SH-SY5Y (cell line): ENCODE results near the gene ASH1L.

Source experiments
- GATA2 ChIP-seq: IDR thresholded peaks from 2 replicates; pipeline ENCODE4 v1.6.1; 2011; ENCODE audit warnings: mild to moderate bottlenecking, low read depth, low read length
- GATA3 ChIP-seq: IDR thresholded peaks from 2 replicates; pipeline ENCODE4 v1.6.1; 2011; ENCODE audit warnings: low read depth, mild to moderate bottlenecking, low read length, moderate library complexity

- TF ChIP-seq GATA3 = no peak
- no peak for TF ChIP-seq GATA2
Observed at GRCh38 chr1:155329980-155330598, 232.5 kb downstream of the ASH1L start.
